Activated T-helper 1 cell treated with anti-CD3 and anti-CD28 coated beads, Interleukin-12 subunit alpha, Interleukin-12 subunit beta, Interleukin-2, Interleukin-4 antibody, amounts not matched to agents 30 ng/mL and 10 ng/mL and 1 ng/mL, durations not matched to agents 14 hours and 24 hours and 36 hours (primary cell): ENCODE measurements around the gene COG7. TPM values are rescaled to one million over a fixed set of nuclear protein-coding genes. Genes with fewer than 3 reads are reported as not detected.

Experiments
- DNase-seq: peaks from one replicate; pipeline ENCODE4 v3.0.0; 2021; ENCODE audit warnings: low spot score
- H3K27ac Mint-ChIP-seq: one replicate; pipeline ENCODE4 v1.8.0; 2021; ENCODE audit warnings: mild to moderate bottlenecking, mixed read lengths
- H3K27me3 Mint-ChIP-seq: one replicate; pipeline ENCODE4 v1.8.0; 2022; ENCODE audit warnings: mild to moderate bottlenecking, moderate library complexity, mixed read lengths; ENCODE audit not compliant: insufficient read depth
- H3K36me3 Mint-ChIP-seq: one replicate; pipeline ENCODE4 v1.8.0; 2021; ENCODE audit warnings: low read depth, mixed read lengths
- H3K4me1 Mint-ChIP-seq: one replicate; pipeline ENCODE4 v1.8.0; 2021; ENCODE audit warnings: low read depth, mixed read lengths
- H3K4me3 Mint-ChIP-seq: one replicate; pipeline ENCODE4 v1.8.0; 2021; ENCODE audit warnings: mild to moderate bottlenecking, moderate library complexity, mixed read lengths
- H3K9me3 Mint-ChIP-seq: one replicate; pipeline ENCODE4 v1.8.0; 2021; ENCODE audit warnings: mixed read lengths
- intact Hi-C: fragments of 100-400 bp; cut with micrococcal nuclease; formaldehyde crosslinking; loops from one replicate; pipeline ENCODE4 v1.15.1; 2024
- total RNA-seq: library from RNA; stranded (reverse); gene quantifications from 2 replicates; pipeline ENCODE4 v1.2.3, GENCODE V29; 2022

COG7 gene
- total RNA-seq, 1 donor from 2014 or later: 23.5 TPM

- Mint-ChIP-seq H3K27ac (no peak overlapping the region), H3K36me3 (peaks cover 20% of the 10 kb centered on the region), H3K9me3 (no peaks in the 10 kb centered on the region), H3K4me3 (no peak overlapping the region), H3K27me3 (no peaks in the 10 kb centered on the region), H3K4me1 (no peaks in the 10 kb centered on the region)
- no peak for DNase-seq
- intact Hi-C loops: no loop called here
Observed at GRCh38 chr16:23424292-23424958, 28.6 kb downstream of the COG7 start.

GRCh38 chr16:23423496-23424049 lies 29.4 kb downstream of the COG7 start:
- intact Hi-C loops: no loop called here
- Mint-ChIP-seq H3K4me3 (no peak overlapping the region), H3K4me1 (no peaks in the 10 kb centered on the region), H3K27me3 (no peaks in the 10 kb centered on the region), H3K9me3 (no peaks in the 10 kb centered on the region), H3K27ac (no peak overlapping the region), H3K36me3 (peaks cover 19% of the 10 kb centered on the region)
- no peak for DNase-seq

GRCh38 chr16:23420011-23420410 lies 33.0 kb downstream of the COG7 start:
- Mint-ChIP-seq H3K27me3 (no peaks in the 10 kb centered on the region), H3K9me3 (no peaks in the 10 kb centered on the region), H3K4me1 (no peaks in the 10 kb centered on the region), H3K4me3 (no peak overlapping the region), H3K36me3 (peaks cover 17% of the 10 kb centered on the region), H3K27ac (no peak overlapping the region)
- intact Hi-C loops: no loop called here
- no peak for DNase-seq

DNA sequence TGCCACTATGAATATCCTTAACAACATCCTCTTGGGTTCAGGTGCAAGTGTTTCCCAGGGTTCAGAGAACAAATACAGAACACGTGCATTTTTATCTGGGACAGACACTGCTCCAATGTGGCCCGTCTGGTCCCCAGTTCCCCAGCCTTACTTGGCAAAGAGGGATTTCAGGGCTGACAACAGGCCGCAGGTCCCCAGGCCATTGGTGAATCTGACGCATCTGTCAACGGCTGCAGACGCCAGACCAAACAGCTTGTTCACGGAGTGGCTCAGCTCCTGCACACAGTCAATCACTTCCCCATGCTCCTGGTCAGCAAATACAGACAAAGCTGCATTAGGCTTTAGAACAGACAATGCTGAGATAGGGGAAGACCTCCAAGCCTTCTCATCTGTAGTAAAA lies 36.2 kb downstream of the COG7 start:
- DNase-seq: no peak
- intact Hi-C loops: no loop called here
- H3K4me1 Mint-ChIP-seq: no peaks in the 10 kb centered on the region
- no peak overlapping the region for H3K27ac Mint-ChIP-seq
- no peaks in the 10 kb centered on the region for H3K27me3 Mint-ChIP-seq
- H3K36me3 Mint-ChIP-seq: peaks cover 11% of the 10 kb centered on the region
- no peaks in the 10 kb centered on the region for H3K9me3 Mint-ChIP-seq
- H3K4me3 Mint-ChIP-seq: no peak overlapping the region

DNA sequence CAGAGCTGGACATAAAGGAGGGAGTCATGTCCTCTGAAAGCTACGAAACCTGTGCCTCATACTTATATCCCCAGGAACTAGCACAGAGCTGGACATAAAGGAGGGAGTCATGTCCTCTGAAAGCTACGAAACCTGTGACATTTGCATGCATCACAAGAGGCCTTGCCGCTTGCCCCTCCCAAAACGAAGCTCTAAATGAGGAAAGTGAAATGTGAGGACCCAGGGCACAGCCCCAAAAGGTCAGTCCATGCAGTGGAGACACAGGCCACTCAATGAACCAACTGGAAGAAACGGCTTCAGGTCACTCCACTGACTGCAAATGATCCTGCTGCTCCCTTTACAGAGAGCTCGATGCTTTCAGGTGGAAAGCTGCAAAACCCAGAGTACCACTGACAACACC lies 38.3 kb downstream of the COG7 start:
- H3K36me3 Mint-ChIP-seq: peaks cover 10% of the 10 kb centered on the region
- no peaks in the 10 kb centered on the region for H3K4me1 Mint-ChIP-seq
- no peak overlapping the region for H3K4me3 Mint-ChIP-seq
- H3K27ac Mint-ChIP-seq: no peak overlapping the region
- no peaks in the 10 kb centered on the region for H3K27me3 Mint-ChIP-seq
- DNase-seq: no peak
- intact Hi-C loops: no loop called here
- no peaks in the 10 kb centered on the region for H3K9me3 Mint-ChIP-seq

DNA sequence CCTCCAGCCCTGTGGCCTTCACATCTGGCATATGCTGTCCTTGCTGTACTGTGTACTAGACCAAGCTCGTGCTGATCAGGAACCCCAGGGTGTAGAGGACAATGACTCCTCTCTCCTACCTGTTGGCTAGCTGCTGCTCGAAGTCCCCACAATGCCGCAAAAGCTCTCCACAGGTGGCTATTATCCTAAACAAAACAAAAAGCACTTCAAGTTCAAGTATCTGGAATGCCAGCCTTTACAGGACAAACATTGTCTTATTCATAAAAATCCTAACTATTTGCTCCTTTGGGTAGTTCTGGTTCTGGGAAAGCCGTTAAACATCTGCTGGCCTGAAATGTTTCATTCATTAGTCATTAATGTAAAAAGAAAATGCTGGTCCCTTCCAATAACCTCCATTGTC lies 42.8 kb downstream of the COG7 start:
- Mint-ChIP-seq H3K4me1 (no peaks in the 10 kb centered on the region), H3K36me3 (peaks cover 12% of the 10 kb centered on the region), H3K27me3 (no peaks in the 10 kb centered on the region), H3K9me3 (no peaks in the 10 kb centered on the region), H3K27ac (no peak overlapping the region), H3K4me3 (no peak overlapping the region)
- DNase-seq: no peak
- intact Hi-C loops: no loop called here

DNA sequence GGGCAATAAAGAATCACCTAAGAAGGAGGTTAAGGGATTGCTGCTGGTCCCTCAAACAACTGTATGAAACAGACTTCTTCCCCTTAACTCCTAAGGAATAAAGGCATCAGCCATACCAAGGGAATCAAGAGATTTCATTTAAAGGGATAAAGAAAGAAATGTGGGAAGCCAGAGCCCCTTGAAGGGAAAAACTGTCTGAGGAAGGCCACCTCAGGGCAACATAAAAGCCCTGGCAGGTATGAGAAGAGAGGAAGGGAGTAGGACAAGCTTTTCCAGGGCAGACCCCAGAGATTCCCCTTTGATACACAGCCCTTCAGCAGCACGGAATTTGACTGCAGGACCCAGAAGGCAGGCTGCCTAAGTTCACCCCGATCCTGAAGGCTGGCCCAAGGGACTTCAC lies 43.5 kb downstream of the COG7 start:
- no peak for DNase-seq
- Mint-ChIP-seq H3K4me1 (no peaks in the 10 kb centered on the region), H3K4me3 (no peak overlapping the region), H3K9me3 (no peaks in the 10 kb centered on the region), H3K27me3 (no peaks in the 10 kb centered on the region), H3K36me3 (peaks cover 13% of the 10 kb centered on the region), H3K27ac (no peak overlapping the region)
- intact Hi-C loops: no loop called here

DNA sequence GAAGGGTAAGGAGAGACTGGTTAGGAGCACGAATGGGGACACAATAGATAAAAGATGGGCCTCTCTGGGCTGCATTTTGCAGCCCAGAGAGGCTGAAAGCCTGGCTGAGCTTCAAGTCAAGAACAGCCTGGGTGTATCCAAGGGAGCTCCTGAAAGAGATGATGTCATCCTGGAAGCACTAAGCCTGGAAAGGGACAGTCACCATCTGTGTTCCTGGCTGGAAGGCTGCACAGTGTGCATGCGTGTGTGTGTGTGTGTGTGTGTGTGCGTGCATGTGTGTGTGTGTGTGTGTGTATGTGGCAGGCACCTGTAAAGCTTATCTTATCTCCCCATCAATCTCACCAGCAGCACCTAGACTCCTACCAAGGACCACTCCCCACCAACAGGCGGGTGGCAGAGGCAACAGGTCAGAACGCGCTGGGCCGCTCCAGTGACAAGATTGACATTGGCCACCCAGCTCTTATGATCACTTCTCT lies 44.1 kb downstream of the COG7 start:
- intact Hi-C loops: no loop called here
- H3K4me3 Mint-ChIP-seq: no peak overlapping the region
- no peak overlapping the region for H3K27ac Mint-ChIP-seq
- peaks cover 13% of the 10 kb centered on the region for H3K36me3 Mint-ChIP-seq
- DNase-seq: no peak
- no peaks in the 10 kb centered on the region for H3K27me3 Mint-ChIP-seq
- H3K9me3 Mint-ChIP-seq: no peaks in the 10 kb centered on the region
- no peaks in the 10 kb centered on the region for H3K4me1 Mint-ChIP-seq

DNA sequence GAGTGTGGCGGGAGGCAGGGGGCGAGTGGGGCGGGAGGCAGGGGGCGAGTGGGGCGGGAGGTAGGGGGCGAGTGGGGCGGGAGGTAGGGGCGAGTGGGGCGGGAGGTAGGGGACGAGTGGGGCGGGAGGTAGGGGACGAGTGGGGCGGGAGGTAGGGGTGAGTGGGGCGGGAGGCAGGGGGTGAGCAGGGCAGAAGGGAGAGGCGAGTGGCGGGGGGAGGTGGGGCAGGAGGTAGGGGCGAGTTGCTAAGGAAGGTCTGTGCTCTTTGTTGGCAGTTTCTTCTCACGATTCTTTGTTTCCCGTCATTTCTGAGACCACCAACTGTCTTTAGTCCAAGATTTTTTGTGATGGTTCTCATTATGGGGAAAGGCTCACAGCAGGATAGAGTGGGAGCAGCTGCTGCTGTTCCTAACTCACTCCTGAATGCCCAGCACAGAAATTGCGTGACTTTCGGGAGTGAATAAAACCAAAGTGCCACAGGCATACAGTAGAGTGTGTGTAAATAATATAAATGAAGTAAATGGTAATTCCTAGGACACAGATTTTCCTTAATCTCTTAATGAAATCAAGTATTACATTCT lies 44.7 kb downstream of the COG7 start:
- H3K27ac Mint-ChIP-seq: no peak overlapping the region
- no peaks in the 10 kb centered on the region for H3K9me3 Mint-ChIP-seq
- no peaks in the 10 kb centered on the region for H3K4me1 Mint-ChIP-seq
- peaks cover 11% of the 10 kb centered on the region for H3K36me3 Mint-ChIP-seq
- intact Hi-C loops: no loop called here
- H3K27me3 Mint-ChIP-seq: no peaks in the 10 kb centered on the region
- H3K4me3 Mint-ChIP-seq: no peak overlapping the region
- no peak for DNase-seq

DNA sequence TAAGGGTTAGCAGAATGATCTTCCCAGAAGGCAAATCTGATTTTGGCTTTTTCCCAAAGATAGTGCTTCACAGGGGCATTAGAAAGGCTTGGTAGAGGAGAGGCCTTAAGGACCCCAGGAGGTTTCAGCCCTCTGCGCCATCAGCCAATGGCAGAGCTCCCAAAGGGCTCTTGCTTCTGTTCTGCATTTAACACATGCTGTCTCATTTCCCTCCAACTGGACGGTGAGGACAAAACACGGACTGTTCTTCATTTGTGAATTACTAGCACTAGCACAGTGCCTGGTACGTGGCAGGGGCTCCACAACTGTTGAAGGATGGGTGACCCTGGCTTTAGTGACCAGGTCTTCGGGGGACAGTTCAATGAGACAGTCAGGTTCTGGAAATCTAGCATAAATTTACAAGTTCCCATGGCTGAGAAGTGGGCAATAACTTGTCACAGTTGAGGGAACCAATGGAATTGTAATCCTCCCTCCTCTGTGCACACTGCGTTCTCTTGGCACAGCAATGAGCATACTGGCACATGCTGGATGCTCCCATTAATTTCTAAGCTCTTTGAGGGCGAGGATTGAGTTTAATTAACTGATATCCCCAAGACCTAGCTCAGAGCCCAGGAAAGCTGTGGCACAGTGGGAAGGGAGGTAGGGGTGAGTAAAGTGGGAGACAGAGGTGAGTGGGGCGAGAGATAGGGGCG lies 45.4 kb downstream of the COG7 start:
- H3K36me3 Mint-ChIP-seq: peaks cover 18% of the 10 kb centered on the region
- intact Hi-C loops: no loop called here
- H3K4me3 Mint-ChIP-seq: no peak overlapping the region
- no peak overlapping the region for H3K27ac Mint-ChIP-seq
- H3K27me3 Mint-ChIP-seq: no peaks in the 10 kb centered on the region
- H3K4me1 Mint-ChIP-seq: no peaks in the 10 kb centered on the region
- DNase-seq: no peak
- H3K9me3 Mint-ChIP-seq: no peaks in the 10 kb centered on the region

GRCh38 chr16:23406546-23407240 lies 46.3 kb downstream of the COG7 start:
- Mint-ChIP-seq H3K27me3 (no peaks in the 10 kb centered on the region), H3K4me1 (no peaks in the 10 kb centered on the region), H3K4me3 (no peak overlapping the region), H3K9me3 (no peaks in the 10 kb centered on the region), H3K27ac (no peak overlapping the region), H3K36me3 (peaks cover 20% of the 10 kb centered on the region)
- intact Hi-C loops: no loop called here
- DNase-seq: no peak

GRCh38 chr16:23406024-23406423 lies 47.0 kb downstream of the COG7 start:
- DNase-seq: no peak
- Mint-ChIP-seq H3K27me3 (no peaks in the 10 kb centered on the region), H3K4me3 (no peak overlapping the region), H3K4me1 (no peaks in the 10 kb centered on the region), H3K36me3 (peaks cover 26% of the 10 kb centered on the region), H3K27ac (no peak overlapping the region), H3K9me3 (no peaks in the 10 kb centered on the region)
- intact Hi-C loops: no loop called here

DNA sequence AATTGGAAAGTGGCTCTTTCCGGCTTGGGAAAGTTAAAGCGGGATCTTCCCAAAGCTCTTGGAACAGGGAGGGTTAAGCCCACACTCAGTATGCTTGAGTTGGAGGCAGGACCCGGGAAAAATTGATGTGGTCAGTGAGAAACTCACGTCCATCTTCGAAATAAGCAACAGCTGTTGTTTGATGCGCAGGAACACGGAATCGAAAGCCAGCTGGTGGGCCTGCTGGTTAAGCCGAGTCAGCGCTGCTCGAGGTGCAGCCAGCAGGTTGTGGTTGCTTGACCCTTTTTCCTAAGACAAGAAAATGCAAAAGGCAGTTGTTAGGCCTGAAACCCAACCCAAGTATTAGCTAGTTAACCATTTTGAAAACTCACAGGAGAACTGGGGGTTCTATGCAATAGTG lies 49.4 kb downstream of the COG7 start:
- H3K4me1 Mint-ChIP-seq: no peaks in the 10 kb centered on the region
- intact Hi-C loops: no loop called here
- no peak overlapping the region for H3K27ac Mint-ChIP-seq
- H3K9me3 Mint-ChIP-seq: no peaks in the 10 kb centered on the region
- no peak for DNase-seq
- no peak overlapping the region for H3K4me3 Mint-ChIP-seq
- H3K36me3 Mint-ChIP-seq: peaks cover 31% of the 10 kb centered on the region
- no peaks in the 10 kb centered on the region for H3K27me3 Mint-ChIP-seq
